Skin epidermis (tissue), 12 donors: ENCODE results near the gene FRS2.

Experiments used
- H3K27ac ChIP-seq, 21 experiments: fragments of 200-600 bp; sonication (generic) in 11 of 21; one replicate each; pipeline ENCODE4 v1.5.0; 2020; ENCODE audit warnings: mild to moderate bottlenecking in 3 of 21, inconsistent platforms in 2 of 21, moderate library complexity in 2 of 21
- H3K4me3 ChIP-seq, 7 experiments: fragments of 200-600 bp; sonication (generic) in 2 of 7; one replicate each; pipeline ENCODE4 v1.5.0; 2020; ENCODE audit warnings: inconsistent platforms in 2 of 7, mild to moderate bottlenecking in 2 of 7, moderate library complexity in 1 of 7

The FRS2 gene

GRCh38 chr12:69495071-69495470 lies 24.9 kb downstream of the FRS2 start:
- no peak overlapping the region for H3K27ac ChIP-seq
- H3K4me3 ChIP-seq: no peak overlapping the region

- Histone ChIP-seq H3K4me3 (no peak overlapping the region), H3K27ac (peak overlapping the region in 1 of 21 experiments; percentile 24)
These were observed 27.3 kb downstream of the FRS2 start for GRCh38 chr12:69497308-69498026.

GRCh38 chr12:69500631-69501030 lies 30.4 kb downstream of the FRS2 start:
- H3K27ac ChIP-seq: peak overlapping the region in 1 of 21 experiments; percentile 58
- H3K4me3 ChIP-seq: no peak overlapping the region

GRCh38 chr12:69501154-69501895 lies 31.1 kb downstream of the FRS2 start:
- peak overlapping the region in 3 of 21 experiments; percentile 12 to 58 (median 49) for H3K27ac ChIP-seq

DNA sequence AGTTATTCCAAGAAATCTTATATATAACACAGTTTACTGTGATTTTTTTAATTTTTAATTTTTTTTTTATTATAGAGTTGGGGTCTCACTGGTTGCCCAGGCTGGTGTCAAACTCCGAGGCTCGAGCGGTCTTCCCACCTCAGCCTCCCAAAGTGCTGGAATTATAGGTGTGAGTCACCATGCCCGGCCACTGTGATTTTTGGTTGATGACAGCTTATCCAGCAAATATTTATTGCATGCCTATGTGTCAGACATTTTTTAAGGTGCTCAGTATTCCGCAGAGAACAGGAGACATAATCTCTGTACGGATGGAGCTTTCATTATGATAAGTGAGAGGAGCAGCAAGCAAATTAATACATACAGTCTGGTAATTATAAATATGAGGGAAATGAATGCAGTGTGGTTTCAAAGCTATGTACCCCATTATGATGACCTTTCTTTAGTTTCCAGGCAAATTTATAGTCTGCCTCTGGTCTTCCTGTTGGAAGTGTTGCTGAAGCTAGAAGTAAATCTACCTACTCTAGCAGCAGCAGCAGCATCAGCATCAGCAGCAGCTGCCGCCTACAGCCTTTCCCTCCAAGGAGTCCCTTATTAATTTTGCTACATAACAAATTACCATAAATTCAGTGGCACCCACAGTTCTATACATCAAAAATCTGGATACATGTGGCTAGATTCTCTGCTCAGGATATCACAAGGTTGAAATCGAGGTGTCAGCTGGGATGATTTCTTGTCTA lies 32.3 kb downstream of the FRS2 start:
- H3K4me3 ChIP-seq: no peak overlapping the region
- peak overlapping the region in 2 of 21 experiments; percentile 12 to 58 for H3K27ac ChIP-seq

More at GRCh38 chr12:69501154-69501895, 31.1 kb downstream of the FRS2 start:
- H3K4me3 ChIP-seq: no peak overlapping the region

DNA sequence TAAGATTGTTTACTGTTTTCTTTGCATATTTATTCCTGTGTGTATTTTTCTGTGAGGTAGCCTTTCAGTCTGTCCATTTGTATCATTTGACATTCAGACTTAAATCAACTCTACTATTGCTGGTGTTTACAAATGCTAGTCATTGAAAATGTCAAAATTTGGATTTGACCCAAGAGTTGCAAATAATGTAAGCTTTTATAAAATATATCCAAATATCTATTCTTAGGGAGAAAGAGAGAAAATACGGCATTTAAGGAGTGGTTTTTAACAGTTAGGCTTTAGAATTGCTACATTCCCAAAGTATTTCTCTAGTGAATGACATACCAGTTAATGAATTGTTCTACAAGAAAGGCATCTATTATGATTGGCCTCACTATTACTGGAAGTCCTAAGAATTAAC lies 37.9 kb downstream of the FRS2 start:
- no peak overlapping the region for H3K27ac ChIP-seq
- H3K4me3 ChIP-seq: no peak overlapping the region

- H3K4me3 ChIP-seq: no peak overlapping the region
- H3K27ac ChIP-seq: no peak overlapping the region
These were observed 38.4 kb downstream of the FRS2 start for GRCh38 chr12:69508621-69509020.

GRCh38 chr12:69509308-69509736 lies 39.1 kb downstream of the FRS2 start:
- H3K4me3 ChIP-seq: no peak overlapping the region
- no peak overlapping the region for H3K27ac ChIP-seq

DNA sequence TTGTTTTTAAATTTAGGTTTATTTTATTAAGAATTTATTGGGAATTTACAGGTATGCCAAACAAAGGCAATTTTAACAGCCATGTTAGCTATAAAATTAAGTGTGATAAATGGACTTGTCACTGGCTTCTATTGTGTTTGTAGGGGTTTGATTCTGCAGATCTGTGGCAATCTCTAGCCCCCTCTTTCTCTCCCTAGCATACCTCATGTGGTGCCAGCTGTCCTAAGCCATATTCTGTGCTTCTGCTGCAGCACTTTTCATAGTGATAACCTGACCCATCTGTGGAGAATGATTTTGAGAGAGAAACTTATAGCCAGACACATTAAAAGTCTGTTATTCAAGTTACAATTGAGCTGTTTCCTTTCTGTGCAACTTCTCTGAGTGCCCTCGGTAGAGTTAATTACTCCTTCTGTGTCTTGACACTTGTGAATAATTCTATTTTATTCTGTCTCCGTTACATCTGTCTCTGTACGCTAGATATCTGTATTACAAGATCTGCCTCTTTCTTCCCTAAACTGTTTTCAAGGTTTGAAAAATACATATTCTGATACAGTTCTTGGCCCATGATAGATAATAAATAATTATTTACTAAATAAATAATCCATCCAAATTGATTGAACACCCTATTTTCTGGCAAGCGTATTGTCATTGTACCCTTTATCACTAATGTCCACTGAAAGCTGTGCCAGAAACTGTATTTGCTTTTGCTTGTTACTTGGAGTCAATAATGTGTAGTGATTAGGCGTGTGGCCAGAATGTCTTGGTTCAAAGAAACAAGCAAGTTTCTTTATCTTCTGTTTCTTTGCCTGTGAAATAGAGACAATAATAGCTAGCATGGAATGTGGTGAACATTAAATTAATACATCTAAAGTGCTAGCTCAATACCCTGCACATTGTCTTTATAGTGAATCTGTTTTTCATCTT lies 40.0 kb downstream of the FRS2 start:
- Histone ChIP-seq H3K27ac (no peak overlapping the region), H3K4me3 (no peak overlapping the region)

DNA sequence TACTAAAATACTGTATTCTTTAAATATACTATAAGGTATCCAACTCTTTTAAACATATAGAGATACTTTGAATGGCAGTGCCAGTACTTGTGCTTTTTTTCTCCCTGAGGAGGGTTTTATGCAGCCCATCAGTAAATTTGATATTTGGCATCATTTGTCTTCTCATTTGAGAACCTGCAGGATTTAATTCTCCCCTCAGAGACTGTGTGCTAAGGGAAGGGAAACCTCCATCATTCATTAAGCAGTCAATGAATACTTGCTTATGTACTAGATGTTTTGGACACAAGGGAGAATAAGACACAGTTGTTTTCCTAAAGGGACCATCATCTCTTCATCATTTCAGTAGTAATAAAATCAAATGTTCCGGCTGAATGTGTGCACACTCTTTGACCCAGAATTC lies 40.8 kb downstream of the FRS2 start:
- Histone ChIP-seq H3K27ac (no peak overlapping the region), H3K4me3 (no peak overlapping the region)

- Histone ChIP-seq H3K27ac (no peak overlapping the region), H3K4me3 (no peak overlapping the region)
These were observed 41.5 kb downstream of the FRS2 start for GRCh38 chr12:69511469-69512267.

- no peak overlapping the region for H3K4me3 ChIP-seq
- H3K27ac ChIP-seq: no peak overlapping the region
These were observed 42.6 kb downstream of the FRS2 start for GRCh38 chr12:69512820-69513219.

- Histone ChIP-seq H3K27ac (no peak overlapping the region), H3K4me3 (no peak overlapping the region)
These were observed 43.1 kb downstream of the FRS2 start for GRCh38 chr12:69513297-69513696.

DNA sequence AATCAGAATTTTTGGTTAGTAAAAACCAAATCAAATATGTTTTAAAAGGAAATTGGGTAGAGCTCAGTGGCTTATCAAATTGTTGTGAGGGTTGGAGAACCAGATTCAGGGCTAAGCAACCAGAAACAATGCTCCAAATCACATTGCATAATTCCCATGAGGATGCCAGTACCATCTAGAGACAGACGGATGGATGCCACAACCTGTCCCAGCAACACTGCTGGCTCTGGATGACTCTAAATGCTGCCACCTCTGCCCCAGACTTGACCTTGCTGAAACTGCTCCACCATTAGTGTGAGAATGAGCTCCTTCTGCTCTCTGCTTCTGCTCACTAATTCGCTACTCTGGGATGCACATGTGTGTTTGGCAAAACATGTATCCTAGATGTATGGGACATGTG lies 43.9 kb downstream of the FRS2 start:
- H3K27ac ChIP-seq: no peak overlapping the region

GRCh38 chr12:69514845-69515244 lies 44.7 kb downstream of the FRS2 start:
- H3K4me3 ChIP-seq: no peak overlapping the region
- no peak overlapping the region for H3K27ac ChIP-seq

More for the DNA sequence above, 43.9 kb downstream of the FRS2 start:
- no peak overlapping the region for H3K4me3 ChIP-seq

GRCh38 chr12:69515394-69515930 lies 45.3 kb downstream of the FRS2 start:
- Histone ChIP-seq H3K4me3 (no peak overlapping the region), H3K27ac (no peak overlapping the region)

- Histone ChIP-seq H3K4me3 (no peak overlapping the region), H3K27ac (no peak overlapping the region)
These were observed 46.8 kb downstream of the FRS2 start for GRCh38 chr12:69516950-69517349.

DNA sequence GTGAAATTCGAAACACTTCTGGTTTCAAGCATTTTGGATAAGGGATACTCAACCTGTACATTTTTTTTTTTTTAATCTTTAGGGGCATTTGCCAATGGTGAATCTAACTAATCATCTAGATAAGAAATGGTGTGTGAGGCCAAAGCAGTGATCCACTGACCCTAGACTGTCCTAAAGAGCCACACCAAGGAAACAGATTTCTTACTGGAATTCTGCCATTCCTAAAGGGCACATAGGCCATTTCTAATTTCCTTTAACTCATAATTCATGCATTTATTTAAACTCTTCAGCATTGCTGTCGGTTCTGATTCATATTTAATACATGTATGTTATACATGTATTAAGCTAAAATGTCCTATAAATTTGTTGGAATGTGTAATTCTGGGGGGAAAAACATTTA lies 47.2 kb downstream of the FRS2 start:
- H3K4me3 ChIP-seq: no peak overlapping the region
- H3K27ac ChIP-seq: no peak overlapping the region
